NCI-H2029 treated with DMSO at 0.1 percent for 48 hours (cell line): Measurements from ENCODE around the gene MYCBPAP.

Experiments
- DNase-seq: peaks from one replicate; lab custom pipeline; 2025; lab: John Stamatoyannopoulos, UW

The MYCBPAP gene

DNA sequence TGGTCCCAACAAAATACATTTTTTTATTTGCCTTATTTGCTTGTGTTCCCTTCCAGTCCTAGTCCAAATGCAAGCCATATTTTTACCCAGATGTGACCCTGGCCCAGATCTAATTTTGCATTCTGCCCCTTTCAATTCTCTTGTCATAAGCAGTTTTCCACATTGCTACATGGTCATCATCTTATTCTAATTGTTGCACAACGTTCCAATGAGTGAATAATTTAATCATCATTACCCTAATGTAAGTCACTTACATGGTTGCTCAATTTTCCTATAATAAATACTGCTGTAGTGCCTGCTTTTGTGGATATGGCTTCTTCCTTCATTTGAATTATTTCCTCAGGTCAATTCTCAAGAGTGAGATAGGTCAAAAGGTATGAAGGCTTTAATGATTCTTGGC is 16.7 kb upstream of the MYCBPAP start:
- DNase-seq: no peak

DNA sequence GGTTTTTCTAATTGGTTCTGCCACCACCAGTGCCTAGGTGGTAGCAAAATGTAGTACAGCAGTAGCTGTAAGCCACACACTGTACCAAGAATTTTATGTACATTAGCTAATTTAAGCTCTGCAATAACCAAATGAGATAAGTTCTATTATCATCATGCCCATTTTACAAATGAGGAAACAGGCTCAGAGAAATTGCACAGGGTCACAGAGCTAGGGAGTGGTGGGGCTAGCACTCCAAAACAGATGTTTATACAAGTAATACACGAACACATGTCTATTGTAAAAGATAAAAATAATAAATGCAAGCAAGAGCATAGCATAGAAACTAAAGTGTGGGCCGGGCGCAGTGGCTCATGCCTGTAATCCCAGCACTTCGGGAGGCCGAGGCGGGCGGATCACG is 16.0 kb upstream of the MYCBPAP start:
- DNase-seq: no peak

DNA sequence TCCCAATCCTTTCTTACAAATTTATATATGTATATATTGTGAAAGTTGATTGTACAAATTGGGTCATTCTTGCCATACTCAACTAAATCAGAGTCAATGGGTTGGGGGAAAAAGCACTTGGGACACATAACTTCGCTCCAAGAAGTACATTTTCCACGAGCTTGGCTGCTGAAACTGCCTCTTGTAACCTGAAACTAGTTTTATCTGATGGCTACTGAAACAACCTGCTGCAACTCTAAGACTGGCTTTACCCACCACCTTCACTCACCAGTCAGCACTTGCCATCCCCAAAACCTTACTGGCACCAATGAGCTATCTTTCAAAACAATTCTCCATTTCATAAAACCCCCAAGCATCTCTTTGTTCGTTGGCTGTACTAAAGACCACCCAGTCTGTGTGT is 14.5 kb upstream of the MYCBPAP start:
- no peak for DNase-seq

DNA sequence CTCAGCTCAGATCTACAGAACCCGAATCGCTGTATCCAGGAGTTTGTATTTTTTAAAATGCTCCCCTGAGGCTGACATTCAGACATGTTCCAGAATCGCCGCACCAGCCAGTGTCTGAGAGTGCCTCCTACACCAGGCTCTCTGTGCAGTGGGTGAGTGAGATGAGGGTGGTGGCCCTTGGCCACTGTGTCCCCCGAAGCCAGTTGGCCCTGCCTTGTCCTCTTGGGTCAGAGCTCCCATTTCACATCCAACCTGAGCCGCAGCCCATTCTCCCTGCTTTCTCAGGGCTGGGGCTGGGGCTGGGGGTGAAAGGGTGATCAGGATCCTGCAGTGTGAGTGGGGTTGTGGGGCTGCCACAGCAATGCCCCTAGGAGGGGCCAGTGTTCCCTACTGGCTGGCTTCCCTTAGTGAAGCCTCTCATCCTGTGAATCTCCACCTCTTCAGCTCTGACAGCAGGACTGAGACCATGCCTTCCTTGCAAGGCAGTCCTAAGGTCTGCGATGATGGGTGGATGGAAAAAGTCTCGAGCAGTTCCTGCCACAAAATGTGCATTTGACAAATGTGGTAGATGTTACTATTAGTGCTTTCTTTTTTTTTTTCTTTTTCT is 12.9 kb upstream of the MYCBPAP start:
- DNase-seq: no peak

- no peak for DNase-seq
Observed at GRCh38 chr17:50495918-50496317, 12.3 kb upstream of the MYCBPAP start.

GRCh38 chr17:50498021-50498874 is 10.0 kb upstream of the MYCBPAP start:
- no peak for DNase-seq

GRCh38 chr17:50499270-50499669 is 9.0 kb upstream of the MYCBPAP start:
- DNase-seq: no peak

GRCh38 chr17:50499721-50500120 is 8.5 kb upstream of the MYCBPAP start:
- no peak for DNase-seq

GRCh38 chr17:50501054-50501453 is 7.2 kb upstream of the MYCBPAP start:
- DNase-seq: no peak

DNA sequence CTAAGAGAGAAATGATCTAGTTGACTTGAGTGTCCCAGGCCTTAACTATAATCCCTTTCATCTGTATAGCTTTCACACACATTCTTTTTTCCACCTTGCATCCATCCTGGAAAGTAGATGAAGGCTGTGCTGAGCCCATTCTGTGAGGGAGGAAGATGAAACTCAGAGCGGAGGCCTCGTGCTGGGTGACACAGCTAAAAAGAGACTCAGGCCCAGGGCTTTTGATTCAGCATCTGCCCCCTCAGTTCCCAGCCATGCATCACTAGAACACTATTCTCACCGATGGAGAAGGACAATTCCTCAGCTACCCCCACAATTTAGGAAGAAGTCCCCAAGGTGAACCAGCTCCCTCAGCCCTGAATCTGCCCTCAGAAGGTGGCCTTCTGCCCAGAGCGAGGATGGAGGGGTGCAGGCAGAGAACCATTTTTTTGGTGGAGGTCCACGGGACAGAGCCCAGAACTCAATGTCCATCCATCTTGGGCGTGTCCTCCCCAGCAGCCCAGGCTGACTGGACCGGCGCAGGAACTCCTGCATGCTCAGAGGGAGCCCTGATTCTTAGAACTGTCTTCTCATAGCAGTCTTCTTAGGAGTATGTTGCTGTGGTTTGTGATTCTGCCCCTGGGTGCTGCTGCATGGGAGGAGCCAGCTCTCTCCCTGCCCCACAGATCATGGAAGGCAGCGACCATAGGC is 5.8 kb upstream of the MYCBPAP start:
- no peak for DNase-seq

GRCh38 chr17:50505591-50506130 is 2.6 kb upstream of the MYCBPAP start:
- DNase-seq: no peak

GRCh38 chr17:50506298-50506697 is 1.9 kb upstream of the MYCBPAP start:
- DNase-seq: no peak

DNA sequence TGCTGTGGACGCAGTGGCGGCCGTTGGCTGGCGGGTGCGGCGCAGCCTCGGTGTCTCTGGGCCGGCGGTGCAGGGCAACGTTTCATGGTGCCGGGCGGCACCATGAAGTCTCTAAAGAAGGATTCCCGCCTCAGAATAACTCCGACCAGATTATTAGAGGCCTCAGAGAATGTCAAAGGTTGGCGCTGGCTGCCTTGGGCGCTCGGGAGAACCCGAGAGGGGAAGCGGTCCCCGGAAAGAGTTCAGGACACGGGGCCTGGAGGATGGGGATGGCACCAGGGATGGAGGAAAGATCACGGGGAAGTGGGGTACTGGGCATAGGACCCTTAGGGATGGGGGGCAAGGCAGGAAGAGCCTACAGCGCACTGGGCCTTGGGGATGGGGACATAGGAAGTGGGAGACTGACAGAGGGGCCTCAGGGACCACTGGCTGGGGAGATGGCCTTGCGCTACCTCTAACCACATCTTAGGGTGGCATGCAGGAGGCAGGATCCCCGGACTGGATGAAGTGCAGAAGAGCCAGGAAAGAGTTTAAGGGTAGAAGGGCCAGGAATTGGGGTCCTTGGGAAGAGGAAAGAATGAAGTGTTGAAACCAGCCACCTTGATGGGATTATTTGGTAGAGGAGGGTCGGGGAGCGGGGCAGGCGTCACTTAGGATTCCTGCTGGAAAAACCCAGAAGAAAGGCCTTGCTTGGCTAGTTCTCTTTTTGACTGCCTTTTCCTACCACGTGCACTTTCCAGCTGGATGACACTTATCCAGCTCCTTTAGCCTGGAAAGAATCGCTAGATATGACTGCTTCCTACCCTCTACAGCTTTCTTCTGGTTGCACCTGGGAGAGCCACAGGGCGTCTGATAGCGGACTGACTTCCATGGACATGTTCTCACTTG is 578 bp downstream of the MYCBPAP start:
- no peak for DNase-seq

- no peak for DNase-seq
Observed at GRCh38 chr17:50511058-50511457, 2.8 kb downstream of the MYCBPAP start.

DNA sequence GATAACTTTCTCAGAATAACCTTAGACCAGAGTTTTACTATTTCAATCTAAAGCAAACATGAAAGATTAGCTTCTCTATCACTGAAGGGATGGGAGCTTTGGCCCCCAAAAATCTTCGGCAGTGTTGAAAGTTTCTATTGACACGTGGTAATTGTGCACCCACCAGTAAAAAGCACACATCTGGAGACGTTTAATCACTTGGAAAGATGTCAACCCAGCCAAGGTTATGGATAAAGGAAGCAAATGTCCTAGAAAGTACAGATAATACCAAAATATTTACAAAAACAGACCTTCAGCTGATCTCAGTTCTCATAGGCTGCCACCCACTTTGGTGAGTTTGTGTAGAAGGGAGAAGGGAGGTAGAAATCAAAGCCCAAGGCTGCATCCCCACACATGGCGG is 5.3 kb downstream of the MYCBPAP start:
- no peak for DNase-seq

GRCh38 chr17:50514388-50514787 is 6.1 kb downstream of the MYCBPAP start:
- no peak for DNase-seq

DNA sequence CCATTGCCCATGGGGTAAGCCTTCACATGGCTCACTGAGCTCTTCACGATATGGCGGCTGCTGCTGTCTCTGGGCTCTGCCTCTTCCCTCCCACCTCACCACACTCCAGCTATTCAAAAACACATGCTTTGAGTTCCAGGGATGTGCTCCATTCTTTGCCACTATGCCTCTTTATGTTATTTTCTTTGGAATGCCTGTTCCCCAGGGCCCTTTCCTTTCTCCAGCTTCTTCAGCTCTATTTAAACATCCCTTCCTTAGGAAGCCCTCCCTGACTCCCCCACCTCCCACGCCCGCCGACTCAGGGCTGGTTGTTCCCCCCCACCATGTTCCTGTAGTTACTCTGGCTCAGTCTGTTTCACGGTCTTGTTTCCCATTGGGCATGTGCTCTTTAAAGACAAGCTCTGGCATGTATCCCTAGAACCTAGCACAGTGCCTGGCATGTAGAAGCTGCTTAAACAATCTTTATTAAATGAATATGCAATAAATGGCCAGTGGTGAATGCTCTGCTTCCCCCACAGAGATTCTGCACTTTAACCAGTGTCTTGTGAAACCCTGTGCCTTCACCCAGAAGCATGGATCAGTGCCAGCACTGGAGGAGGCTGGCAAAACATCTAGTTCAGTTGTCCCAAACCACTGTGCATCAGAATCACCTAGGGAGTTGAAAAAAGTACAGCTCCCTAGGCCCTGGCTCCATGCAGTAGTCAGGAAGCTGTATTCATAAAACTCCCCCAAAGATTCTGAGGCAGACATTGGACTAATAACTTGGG is 6.9 kb downstream of the MYCBPAP start:
- no peak for DNase-seq

DNA sequence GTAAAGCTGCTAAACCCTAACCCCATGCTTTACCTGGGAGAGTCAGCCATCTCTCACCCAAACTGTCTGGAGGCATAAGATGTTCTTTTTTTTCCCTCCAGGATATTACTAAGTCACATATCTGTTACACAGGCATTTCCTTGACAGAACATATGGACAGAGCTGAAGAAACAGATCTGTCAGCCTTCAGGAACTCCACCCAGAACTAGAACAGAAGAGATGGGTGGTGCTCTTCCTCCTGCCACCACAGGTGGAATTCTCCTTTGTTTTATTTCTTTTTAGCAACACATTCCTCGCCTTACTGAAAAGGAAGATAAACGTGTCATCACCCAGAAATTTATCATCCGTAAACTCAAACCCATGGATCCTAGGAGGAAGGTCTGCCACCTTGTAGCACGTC is 8.8 kb downstream of the MYCBPAP start:
- no peak for DNase-seq

DNA sequence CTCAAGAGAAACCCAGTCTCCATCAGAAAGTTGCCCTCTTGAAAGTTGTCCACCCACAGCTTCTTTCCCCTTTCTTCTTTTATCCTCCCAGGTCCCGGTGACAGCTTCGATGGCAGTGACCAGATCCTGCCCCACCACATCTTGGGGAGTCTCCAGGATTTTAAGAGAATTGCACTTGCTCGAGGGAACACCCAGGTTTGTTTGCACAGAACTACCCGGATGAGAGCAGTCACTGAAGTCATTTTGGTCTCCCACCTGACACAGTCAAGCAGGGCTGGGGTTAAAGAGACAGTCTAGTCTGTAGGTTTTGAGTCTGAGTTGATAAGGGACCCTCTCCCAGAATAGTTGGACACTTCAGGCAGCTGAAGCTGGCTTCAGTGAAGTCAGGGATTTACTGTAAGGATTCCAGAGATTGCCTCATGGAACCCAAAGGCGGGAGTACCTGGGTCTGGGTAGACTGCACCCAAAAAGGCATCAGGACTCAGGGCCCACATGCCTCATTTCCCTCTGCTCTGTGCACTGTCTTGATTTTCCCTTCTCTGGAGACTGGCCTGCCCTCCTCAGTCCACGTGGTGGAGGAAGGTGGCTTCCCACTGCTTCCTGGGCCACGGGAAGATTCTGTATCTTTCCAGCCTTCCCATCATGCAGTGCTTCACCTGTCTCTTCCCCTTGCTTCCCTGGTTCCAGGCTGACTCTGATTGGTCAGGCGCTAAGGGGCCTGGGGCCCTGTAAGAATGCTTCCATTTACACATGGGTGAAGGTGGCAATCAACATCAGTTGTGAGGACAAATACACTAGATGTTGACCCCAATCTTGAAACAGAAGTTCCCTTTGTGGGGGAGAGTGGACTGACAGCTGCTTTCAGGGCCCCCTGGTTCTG is 9.5 kb downstream of the MYCBPAP start:
- no peak for DNase-seq

- DNase-seq: no peak
Observed at GRCh38 chr17:50518384-50519023, 10.3 kb downstream of the MYCBPAP start.
